Right cardiac atrium (tissue), 5 donors: ENCODE results near the gene VDR. TPM values are rescaled to one million over a fixed set of nuclear protein-coding genes. Genes with fewer than 3 reads are reported as not detected.
"Not testable (repeated sequence)": the region's sequence is repeated elsewhere in the genome, so short reads cannot be mapped to it uniquely, and the experiment has no call there.

ENCODE experiments used
- ATAC-seq, 2 donors: fragments of 200-7000 bp; cut with Tn5 transposase; one replicate each; pipeline versions ENCODE4 v1.8.0 to v1.9.1; 2020; ENCODE audit warnings: moderate library complexity in 2 of 2, mild to moderate bottlenecking in 1 of 2
- DNase-seq, 3 donors: peaks; one replicate each; pipeline ENCODE4 v3.0.0-alpha.2; 2020
- H3K27ac ChIP-seq: one replicate; pipeline ENCODE4 v1.5.1; 2013; ENCODE audit warnings: mild to moderate bottlenecking, low read length, control low read depth, moderate library complexity
- H3K27me3 ChIP-seq: one replicate; pipeline ENCODE4 v1.6.1; 2013; ENCODE audit not compliant: control insufficient read depth, insufficient read depth
- H3K4me1 ChIP-seq: one replicate; pipeline ENCODE4 v1.6.1; 2013; ENCODE audit warnings: low read length; ENCODE audit not compliant: control insufficient read depth, insufficient read depth
- H3K4me3 ChIP-seq: one replicate; pipeline ENCODE4 v1.5.1; 2013; ENCODE audit warnings: low read length, control low read depth
- H3K9me3 ChIP-seq: one replicate; pipeline ENCODE4 v1.6.1; 2013; ENCODE audit warnings: low read length; ENCODE audit not compliant: control insufficient read depth
- WGBS: extraction: QIAGEN DNeasy Blood & Tissue Kit; methylation state at CpG from one replicate; pipeline ENCODE4 v1.1.7; 2013; 5-methylcytosine and 5-hydroxymethylcytosine counted together
- intact Hi-C, 4 donors: fragments of 100-400 bp; cut with DNase I; formaldehyde crosslinking; loops; one replicate each; pipeline versions ENCODE4 v1.11.0 to v1.14.0; 2022 to 2023
- polyA plus RNA-seq: library from polyadenylated mRNA; stranded (reverse); fragments of 200-250 nt; gene quantifications from one replicate; pipeline ENCODE4 v1.2.3, GENCODE V29; 2013
- total RNA-seq, 4 donors: library from RNA; stranded (reverse); fragmentation: NEBNext Ultra II Directional; extraction: Animal tissue kit (Norgen Biotek cat#: 25700); gene quantifications; one replicate each; pipeline ENCODE4 v1.2.1, GENCODE V29; 2021
- donor health status: healthy with polysubstance abuse.
- donor health status: DM: no; HTN: yes; CAD: no.
- donor health status: DM: no; HTN: no; CAD: no.
- donor health status: DM: no; HTN: yes; CAD: no; lungs with severe emphysema.
- donor health status: DM: yes; HTN: yes; CAD: no.

Gene VDR
- total and polyA plus RNA-seq, 5 donors, result 0.27 to 3.0 (median 0.97) TPM

DNA sequence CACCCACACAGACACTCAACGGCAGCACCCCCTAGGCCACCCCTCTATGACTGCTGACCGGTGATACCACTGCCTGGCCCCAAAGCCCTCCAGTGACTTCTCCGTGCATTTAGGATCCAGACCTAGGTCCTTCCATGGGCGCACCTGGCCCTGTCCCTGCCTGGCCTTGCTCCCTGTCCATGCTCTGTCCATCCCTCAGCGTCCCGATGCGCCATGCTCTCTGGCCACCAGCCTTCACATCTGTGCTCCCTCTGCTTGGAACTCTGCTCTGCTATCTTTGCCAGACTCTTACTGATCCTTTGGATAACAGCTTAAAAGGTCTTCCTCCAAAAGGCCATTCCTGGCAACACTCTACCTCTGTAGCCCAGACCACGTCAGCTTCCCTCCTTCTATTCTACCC is 59.7 kb downstream of the VDR start:
- H3K27ac ChIP-seq, result no peak overlapping the region
- intact Hi-C loops, result no loop called here
- DNase-seq, result no peak
- no peak overlapping the region for H3K4me3 ChIP-seq
- H3K9me3 ChIP-seq, result no peaks in the 10 kb centered on the region
- WGBS, result 94% methylated on average over 8 of the region's 8 CpGs
- no peaks in the 10 kb centered on the region for H3K4me1 ChIP-seq
- ATAC-seq, result peak in 1 of 2 donors; percentile 3
- no peaks in the 10 kb centered on the region for H3K27me3 ChIP-seq

DNA sequence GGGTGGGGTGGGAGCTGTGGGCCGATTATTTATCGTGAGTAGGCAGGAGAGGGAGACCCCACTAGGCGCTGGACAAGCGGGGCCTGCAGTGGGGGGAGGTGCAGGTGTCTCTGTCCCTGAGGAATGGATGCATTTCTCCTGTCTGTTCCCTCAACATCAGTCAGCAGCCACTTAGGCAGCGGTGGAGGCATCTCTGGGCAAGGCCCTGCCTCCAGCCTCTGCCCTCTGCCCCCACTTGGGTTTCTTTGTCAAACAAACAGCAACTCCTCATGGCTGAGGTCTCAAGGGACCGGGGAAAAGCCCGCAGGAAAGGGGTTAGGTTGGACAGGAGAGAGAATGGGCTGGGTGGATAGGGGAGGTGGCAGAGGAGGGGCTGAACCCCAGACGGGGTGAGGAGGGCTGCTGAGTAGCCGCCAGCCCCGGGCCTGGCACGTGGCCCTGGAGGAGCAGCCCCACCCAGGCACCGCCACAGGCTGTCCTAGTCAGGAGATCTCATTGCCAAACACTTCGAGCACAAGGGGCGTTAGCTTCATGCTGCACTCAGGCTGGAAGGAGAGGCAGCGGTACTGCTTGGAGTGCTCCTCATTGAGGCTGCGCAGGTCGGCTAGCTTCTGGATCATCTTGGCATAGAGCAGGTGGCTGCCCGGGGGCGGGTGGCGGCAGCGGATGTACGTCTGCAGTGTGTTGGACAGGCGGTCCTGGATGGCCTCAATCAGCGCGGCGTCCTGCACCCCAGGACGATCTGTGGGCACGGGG is 60.4 kb downstream of the VDR start:
- Histone ChIP-seq H3K27ac (no peak overlapping the region), H3K4me3 (no peak overlapping the region), H3K4me1 (no peaks in the 10 kb centered on the region), H3K9me3 (no peaks in the 10 kb centered on the region), H3K27me3 (no peaks in the 10 kb centered on the region)
- intact Hi-C loops, result no loop called here
- DNase-seq (peak in 2 of 3 donors; percentile 56 to 79), ATAC-seq (peak; percentile 61 to 70)
- 64% methylated on average over 28 of the region's 28 CpGs for WGBS

DNA sequence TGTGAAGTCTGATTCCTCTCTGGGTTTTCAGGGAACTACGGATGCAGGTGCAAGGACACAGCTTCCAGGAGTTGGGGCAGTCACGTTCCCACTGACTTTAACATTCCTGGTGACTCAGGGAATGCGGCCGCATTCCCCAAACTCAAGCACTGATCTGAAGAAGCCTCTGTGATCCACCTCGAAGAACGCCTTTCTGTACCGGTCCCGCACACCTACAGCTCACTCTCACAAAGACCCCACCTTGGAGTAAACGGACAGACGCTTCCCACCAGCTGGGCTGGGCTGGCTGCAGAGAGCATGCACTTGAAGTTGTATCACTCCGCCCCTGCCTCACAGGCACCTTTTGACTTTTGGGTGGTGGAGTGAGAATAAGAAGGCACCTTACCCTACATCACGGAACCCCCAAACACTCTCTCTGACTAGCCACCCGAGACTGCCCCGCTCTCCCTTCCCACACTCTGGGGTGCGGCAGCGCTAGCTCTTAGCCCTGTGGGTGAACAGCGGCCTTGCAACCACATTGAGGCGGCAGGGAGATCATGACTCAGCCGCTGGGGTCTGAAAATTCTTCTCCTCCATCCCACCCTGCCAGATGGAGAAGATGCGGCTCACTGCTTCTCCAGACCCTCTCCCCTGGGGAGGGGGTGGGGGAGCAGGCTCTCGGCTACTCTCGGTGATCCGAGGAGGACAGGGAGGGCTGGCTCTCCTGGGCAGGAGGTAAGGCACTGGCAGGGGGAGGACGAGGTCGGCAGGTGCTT is 61.4 kb downstream of the VDR start:
- Histone ChIP-seq H3K9me3 (no peaks in the 10 kb centered on the region), H3K27ac (no peak overlapping the region), H3K27me3 (no peaks in the 10 kb centered on the region), H3K4me1 (no peaks in the 10 kb centered on the region), H3K4me3 (no peak overlapping the region)
- peak in 1 of 3 donors; percentile 50 for DNase-seq
- intact Hi-C loops, result no loop called here
- WGBS, result 93% methylated on average over 25 of the region's 25 CpGs
- no peak for ATAC-seq

DNA sequence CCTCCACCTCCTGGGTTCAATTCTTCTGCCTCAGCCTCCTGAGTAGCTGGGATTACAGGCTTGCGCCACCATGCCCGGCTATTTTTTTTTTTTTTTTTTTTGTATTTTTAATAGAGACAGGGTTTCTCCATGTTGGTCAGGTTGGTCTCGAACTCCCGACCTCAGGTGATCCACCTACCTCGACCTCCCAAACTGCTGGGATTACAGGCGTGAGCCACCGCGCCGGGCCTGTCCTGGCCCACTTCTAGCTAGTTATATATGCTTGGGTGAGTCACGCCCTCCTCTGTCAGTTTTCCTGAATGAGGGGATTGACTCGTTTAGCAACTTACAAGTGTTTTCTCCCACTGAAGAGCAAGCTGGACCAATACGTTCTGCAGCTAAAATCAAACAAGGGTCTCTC is 62.3 kb downstream of the VDR start:
- H3K27me3 ChIP-seq, H3K4me3 ChIP-seq, intact Hi-C loops, DNase-seq, H3K27ac ChIP-seq, H3K9me3 ChIP-seq, ATAC-seq, H3K4me1 ChIP-seq: not testable (repeated sequence)
- WGBS, result 86% methylated on average over 12 of the region's 12 CpGs

DNA sequence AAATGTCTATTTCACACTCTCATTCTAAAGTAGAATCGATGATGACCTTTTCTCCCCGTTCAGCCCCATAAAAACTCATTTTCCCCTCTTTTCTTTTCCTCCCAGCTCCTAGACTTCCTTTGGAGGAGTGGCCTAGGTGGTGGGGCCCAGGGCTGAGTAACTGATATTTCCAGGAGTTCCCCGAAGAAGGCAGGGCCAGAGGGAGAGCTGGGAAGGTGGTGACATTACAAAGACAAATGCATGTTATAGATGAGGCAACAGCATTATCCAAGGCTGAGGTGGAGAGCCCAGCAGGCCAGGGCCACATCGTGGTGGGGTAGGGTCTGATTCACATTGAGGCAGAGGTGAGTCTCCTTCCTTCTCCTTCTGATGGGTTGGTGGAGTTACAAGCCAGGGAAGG is 62.9 kb downstream of the VDR start:
- H3K9me3 ChIP-seq, result no peaks in the 10 kb centered on the region
- no peak overlapping the region for H3K27ac ChIP-seq
- intact Hi-C loops, result no loop called here
- DNase-seq (no peak), ATAC-seq (no peak)
- H3K27me3 ChIP-seq, result no peaks in the 10 kb centered on the region
- WGBS, result 50% methylated on average over 4 of the region's 4 CpGs
- no peaks in the 10 kb centered on the region for H3K4me1 ChIP-seq
- H3K4me3 ChIP-seq, result no peak overlapping the region

DNA sequence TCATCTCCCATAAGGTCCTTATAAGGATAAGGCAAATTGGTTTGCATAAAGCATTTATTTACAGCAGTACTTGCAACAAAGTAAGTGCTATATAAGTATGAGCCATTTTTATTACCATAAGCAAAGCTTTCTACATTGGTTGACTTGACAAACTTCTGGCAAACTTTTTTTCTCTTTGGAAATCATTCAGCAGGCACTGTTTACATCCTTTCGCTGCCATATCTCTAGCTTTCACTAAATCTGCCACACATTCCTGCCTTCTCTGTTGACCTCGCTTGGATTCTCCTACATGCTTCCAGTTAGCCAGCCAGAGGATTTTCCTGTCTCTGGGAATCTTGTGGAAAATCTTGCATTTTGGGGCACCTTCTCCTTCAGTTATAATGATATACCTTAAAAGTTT is 63.3 kb downstream of the VDR start:
- Histone ChIP-seq H3K27me3 (no peaks in the 10 kb centered on the region), H3K4me1 (no peaks in the 10 kb centered on the region), H3K9me3 (no peaks in the 10 kb centered on the region), H3K27ac (no peak overlapping the region), H3K4me3 (no peak overlapping the region)
- WGBS, result 37% methylated on average over 2 of the region's 2 CpGs
- ATAC-seq (no peak), DNase-seq (no peak)
- intact Hi-C loops, result no loop called here

DNA sequence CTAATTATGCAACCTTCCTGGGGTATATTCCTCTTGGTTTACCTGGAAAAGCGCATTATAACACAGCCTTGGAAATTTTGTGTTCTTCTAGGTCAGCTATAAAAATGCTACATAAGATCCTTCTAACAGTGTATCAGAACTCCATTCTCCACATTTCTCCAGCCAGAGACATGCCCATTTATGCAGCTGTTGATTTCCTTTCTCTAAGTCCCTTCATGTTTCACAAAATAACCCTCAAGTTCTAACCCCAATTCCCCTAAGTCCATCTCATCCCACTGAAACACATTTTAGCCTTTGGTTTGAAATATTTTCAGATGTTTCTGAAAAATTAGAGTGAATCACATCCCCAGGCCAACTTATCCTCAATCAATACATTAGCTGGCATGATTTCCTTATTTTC is 64.2 kb downstream of the VDR start:
- intact Hi-C loops, result no loop called here
- WGBS, result 97% methylated on average over 1 of the region's 1 CpG

DNA sequence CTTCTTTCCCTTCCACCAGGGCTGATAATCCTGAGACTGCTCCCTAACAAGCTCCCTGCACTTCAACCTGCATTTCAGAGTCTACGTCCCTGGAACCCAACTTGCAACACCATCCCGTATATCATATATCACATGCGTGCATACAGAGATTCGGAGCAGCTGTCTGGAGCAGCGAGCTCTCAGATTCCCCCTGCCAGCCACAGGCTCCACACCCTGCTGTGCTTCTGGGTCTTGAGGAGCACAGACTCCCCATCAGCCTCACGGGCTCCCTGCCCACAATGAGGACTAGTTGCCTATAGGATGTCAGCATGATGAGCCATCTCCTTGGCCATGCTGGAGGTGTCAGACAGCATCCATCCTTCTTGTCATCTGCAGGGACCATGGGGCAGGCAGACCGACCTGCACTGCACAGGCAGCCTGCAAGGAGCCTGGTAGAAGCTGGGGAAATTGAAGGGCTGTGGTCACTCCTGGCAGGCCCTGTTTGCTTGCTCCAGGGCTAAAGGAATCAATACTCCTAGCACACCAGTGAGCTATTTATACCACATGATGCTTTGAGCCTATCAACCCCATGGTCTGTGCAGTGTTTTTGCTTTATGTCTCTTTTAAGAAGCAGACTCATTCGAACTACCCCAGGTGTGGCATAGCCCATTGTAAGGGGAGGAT is 65.4 kb downstream of the VDR start:
- H3K27me3 ChIP-seq, result no peaks in the 10 kb centered on the region
- no peak overlapping the region for H3K27ac ChIP-seq
- no peaks in the 10 kb centered on the region for H3K4me1 ChIP-seq
- ATAC-seq (no peak), DNase-seq (peak in 1 of 3 donors; percentile 52)
- 88% methylated on average over 8 of the region's 8 CpGs for WGBS
- H3K9me3 ChIP-seq, result no peaks in the 10 kb centered on the region
- intact Hi-C loops, result loop anchor here (2.0 to 10.0 kb wide), 8 partner anchors 37 to 127 kb away; no protein-coding TSS in a partner anchor
- H3K4me3 ChIP-seq, result no peak overlapping the region

More for the DNA sequence above, 64.2 kb downstream of the VDR start:
- Histone ChIP-seq H3K27ac (no peak overlapping the region), H3K4me3 (no peak overlapping the region), H3K9me3 (no peaks in the 10 kb centered on the region), H3K4me1 (no peaks in the 10 kb centered on the region), H3K27me3 (no peaks in the 10 kb centered on the region)
- no peak for DNase-seq
- ATAC-seq, result no peak

DNA sequence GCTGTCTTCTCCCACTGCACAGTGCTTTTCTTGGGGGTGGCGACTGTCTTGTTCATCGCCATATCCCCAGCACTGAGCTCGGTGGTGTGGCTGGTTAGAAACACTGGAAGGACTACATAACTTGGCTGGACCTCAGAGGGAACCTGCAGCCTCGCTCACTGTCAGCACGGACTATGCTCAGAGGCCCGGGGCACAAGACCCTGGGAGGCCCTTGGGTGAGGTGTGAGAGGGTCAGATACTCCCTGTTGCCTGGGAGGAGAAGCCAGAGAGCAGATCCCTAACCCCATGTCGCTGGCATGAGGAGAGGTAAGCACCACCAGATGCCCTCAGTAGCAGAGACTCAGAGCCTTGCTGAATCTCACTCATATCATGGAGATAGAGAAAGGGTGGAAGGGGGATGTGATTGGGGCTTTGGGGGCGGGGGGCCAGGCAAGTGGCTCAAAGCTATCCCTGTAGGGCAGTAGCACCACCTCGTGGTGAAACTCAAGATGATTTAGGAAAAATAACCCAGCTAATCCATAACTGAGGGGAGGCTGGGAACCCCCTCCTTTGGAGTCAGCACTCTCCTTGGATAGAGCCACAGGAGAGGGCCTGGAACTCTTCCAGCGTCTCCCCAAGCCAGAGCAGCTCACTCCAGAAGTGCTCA is 66.4 kb downstream of the VDR start:
- DNase-seq (peak in 1 of 3 donors; percentile 41), ATAC-seq (peak; percentile 29 to 65)
- H3K27ac ChIP-seq, result no peak overlapping the region
- H3K27me3 ChIP-seq, result no peaks in the 10 kb centered on the region
- no peak overlapping the region for H3K4me3 ChIP-seq
- no peaks in the 10 kb centered on the region for H3K4me1 ChIP-seq
- WGBS, result 35% methylated on average over 10 of the region's 10 CpGs
- intact Hi-C loops, result loop anchor here (2.0 to 10.0 kb wide), 8 partner anchors 36 to 126 kb away; no protein-coding TSS in a partner anchor
- no peaks in the 10 kb centered on the region for H3K9me3 ChIP-seq

DNA sequence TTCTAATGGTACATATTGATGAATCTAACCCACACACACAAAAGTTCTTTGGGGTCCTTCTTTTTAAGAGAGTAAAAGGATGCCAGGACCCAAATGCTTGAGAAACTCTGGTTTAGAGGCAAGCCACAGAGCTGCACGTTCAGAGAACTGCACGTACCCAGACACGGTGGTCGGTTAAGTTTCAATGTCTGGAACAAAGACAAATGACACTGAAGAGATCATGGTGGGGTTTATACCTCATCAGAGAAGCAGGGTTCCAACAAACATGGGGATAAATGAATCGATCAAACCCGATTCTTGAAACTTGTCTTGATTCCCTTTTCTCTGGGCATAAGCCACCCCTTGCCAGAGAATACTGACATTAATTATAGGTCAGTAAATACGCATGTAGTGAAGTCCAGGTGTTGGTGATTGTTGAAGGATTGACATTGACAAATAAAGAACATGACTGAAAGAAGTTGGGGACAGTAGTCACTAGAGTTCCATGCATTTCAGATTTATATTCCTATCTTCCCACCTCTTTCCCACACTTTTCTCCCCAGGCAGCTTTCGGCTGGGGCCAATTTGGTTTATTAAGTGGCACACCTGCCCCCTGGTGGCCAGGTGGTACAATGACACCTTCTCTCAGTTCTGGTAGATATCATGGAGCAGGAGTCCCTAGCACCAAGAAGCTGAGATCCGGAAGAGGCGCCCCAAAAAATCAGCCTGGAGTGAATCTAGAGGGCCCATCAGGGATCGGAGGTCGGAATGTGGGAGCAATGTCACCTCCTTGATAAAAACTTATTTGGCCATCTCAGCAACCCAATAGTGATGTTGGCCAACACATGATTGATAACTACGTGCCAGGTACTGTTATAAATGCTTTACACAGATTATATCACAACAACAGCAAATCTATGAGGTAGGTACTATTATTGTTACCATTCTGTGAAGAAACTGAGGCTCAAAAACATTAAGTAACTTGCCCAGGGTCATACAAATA is 67.3 kb downstream of the VDR start:
- ATAC-seq (peak; percentile 56 to 70), DNase-seq (peak; percentile 68 to 84 (median 80))
- WGBS, result 55% methylated on average over 13 of the region's 13 CpGs
- no peak overlapping the region for H3K4me3 ChIP-seq
- intact Hi-C loops, result loop anchor here (2.0 to 10.0 kb wide), 8 partner anchors 35 to 125 kb away; no protein-coding TSS in a partner anchor
- H3K27me3 ChIP-seq, result no peaks in the 10 kb centered on the region
- no peaks in the 10 kb centered on the region for H3K9me3 ChIP-seq
- no peaks in the 10 kb centered on the region for H3K4me1 ChIP-seq
- no peak overlapping the region for H3K27ac ChIP-seq
